ENCODE measurements around the gene PPARA. TPM values are rescaled to one million over a fixed set of nuclear protein-coding genes. Genes with fewer than 3 reads are reported as not detected.

PPARA gene
- total RNA-seq, 2 donors from 2014 or later: 15.4 to 18.6 TPM

DNA sequence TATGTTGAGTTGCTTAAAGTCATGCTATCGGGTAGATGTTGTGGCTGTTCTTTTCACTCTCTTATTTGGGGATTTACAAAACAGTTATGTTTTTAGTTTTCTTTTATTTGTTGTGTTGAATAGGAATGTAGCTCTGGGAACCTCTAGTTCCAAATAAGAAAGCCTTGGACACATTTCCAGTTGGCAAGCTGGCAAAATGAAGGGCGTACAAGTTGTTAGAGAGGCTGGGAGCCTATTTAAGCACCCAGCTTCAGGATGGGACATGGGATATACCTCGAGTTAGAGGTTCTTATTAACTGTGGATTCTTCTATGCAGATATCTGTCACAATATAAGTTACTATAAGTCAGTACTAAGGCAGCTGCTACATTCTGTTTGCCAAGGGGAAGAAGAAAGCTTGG lies 22.8 kb downstream of the PPARA start:
- TF ChIP-seq, protein P1, sequence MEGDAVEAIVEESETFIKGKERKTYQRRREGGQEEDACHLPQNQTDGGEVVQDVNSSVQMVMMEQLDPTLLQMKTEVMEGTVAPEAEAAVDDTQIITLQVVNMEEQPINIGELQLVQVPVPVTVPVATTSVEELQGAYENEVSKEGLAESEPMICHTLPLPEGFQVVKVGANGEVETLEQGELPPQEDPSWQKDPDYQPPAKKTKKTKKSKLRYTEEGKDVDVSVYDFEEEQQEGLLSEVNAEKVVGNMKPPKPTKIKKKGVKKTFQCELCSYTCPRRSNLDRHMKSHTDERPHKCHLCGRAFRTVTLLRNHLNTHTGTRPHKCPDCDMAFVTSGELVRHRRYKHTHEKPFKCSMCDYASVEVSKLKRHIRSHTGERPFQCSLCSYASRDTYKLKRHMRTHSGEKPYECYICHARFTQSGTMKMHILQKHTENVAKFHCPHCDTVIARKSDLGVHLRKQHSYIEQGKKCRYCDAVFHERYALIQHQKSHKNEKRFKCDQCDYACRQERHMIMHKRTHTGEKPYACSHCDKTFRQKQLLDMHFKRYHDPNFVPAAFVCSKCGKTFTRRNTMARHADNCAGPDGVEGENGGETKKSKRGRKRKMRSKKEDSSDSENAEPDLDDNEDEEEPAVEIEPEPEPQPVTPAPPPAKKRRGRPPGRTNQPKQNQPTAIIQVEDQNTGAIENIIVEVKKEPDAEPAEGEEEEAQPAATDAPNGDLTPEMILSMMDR (conservative IDR thresholded peaks at IDR 0.05): no peak
- Histone ChIP-seq H3K4me3 (ENCODE audit: low read length) (no peak overlapping the region), H3K4me1 (ENCODE audit: control insufficient read depth, insufficient read depth, low read length) (no peaks in the 10 kb centered on the region), H3K27ac (ENCODE audit: low read depth, low read length) (no peak overlapping the region), H3K36me3 (ENCODE audit: control insufficient read depth, insufficient read depth, low read length) (no peaks in the 10 kb centered on the region), H3K9ac (ENCODE audit: extremely low read depth, low read length, poor library complexity, severe bottlenecking) (no peak overlapping the region), H3K27me3 (ENCODE audit: control insufficient read depth, insufficient read depth, low read length, poor library complexity, severe bottlenecking) (no peaks in the 10 kb centered on the region), H3K9me3 (ENCODE audit: control insufficient read depth, low read length) (peaks cover 2% of the 10 kb centered on the region)
- Mint-ChIP-seq H3K9me3 (peaks cover 3% of the 10 kb centered on the region), H3K36me3 (ENCODE audit: low read depth) (peaks cover 16% of the 10 kb centered on the region), H3K27me3 (ENCODE audit: insufficient read depth) (peaks cover 1% of the 10 kb centered on the region), H3K4me3 (no peak overlapping the region), H3K4me1 (no peaks in the 10 kb centered on the region), H3K27ac (no peak overlapping the region)
- DNase-seq: no peak
- WGBS, 2 experiments (ENCODE audit: insufficient coverage in 1 of 2, insufficient read length in 1 of 2): 96 to 100% methylated on average over 2 to 3 of the region's 3 CpGs

DNA sequence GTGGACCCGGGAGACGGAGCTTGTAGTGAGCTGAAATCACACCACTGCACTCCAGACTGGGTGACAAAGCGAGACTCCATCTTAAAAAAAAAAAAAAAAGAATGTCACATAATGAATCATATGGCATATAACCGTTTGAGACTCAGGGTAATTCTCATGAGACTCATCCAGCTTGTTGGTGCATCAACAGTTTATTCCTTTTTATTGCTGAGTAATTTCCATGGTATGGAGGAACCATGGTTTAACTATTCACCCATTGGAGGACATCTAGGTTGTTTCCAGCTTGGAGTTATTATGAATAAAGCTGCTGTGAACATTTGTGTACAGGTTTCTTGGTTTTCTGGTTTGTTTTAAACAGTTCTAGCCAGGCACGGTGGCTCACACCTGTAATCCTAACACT lies 25.3 kb downstream of the PPARA start:
- peaks cover 28% of the 10 kb centered on the region for H3K9me3 Mint-ChIP-seq
- Histone ChIP-seq H3K27me3 (ENCODE audit: control insufficient read depth, insufficient read depth, low read length, poor library complexity, severe bottlenecking) (no peaks in the 10 kb centered on the region), H3K4me3 (ENCODE audit: low read length) (no peak overlapping the region), H3K9ac (ENCODE audit: extremely low read depth, low read length, poor library complexity, severe bottlenecking) (no peak overlapping the region), H3K4me1 (ENCODE audit: control insufficient read depth, insufficient read depth, low read length) (no peaks in the 10 kb centered on the region), H3K9me3 (ENCODE audit: control insufficient read depth, low read length) (peaks cover 18% of the 10 kb centered on the region), H3K36me3 (ENCODE audit: control insufficient read depth, insufficient read depth, low read length) (no peaks in the 10 kb centered on the region), H3K27ac (ENCODE audit: low read depth, low read length) (no peak overlapping the region)
- H3K36me3 Mint-ChIP-seq (ENCODE audit: low read depth): peaks cover 40% of the 10 kb centered on the region
- DNase-seq: no peak
- TF ChIP-seq, protein P1 (conservative IDR thresholded peaks at IDR 0.05): no peak
- H3K4me3 Mint-ChIP-seq: no peak overlapping the region
- 95 to 97% methylated on average over 4 to 5 of the region's 5 CpGs for WGBS, 2 experiments (ENCODE audit: insufficient coverage in 1 of 2, insufficient read length in 1 of 2)
- H3K4me1 Mint-ChIP-seq: no peaks in the 10 kb centered on the region
- peaks cover 1% of the 10 kb centered on the region for H3K27me3 Mint-ChIP-seq (ENCODE audit: insufficient read depth)
- H3K27ac Mint-ChIP-seq: no peak overlapping the region

DNA sequence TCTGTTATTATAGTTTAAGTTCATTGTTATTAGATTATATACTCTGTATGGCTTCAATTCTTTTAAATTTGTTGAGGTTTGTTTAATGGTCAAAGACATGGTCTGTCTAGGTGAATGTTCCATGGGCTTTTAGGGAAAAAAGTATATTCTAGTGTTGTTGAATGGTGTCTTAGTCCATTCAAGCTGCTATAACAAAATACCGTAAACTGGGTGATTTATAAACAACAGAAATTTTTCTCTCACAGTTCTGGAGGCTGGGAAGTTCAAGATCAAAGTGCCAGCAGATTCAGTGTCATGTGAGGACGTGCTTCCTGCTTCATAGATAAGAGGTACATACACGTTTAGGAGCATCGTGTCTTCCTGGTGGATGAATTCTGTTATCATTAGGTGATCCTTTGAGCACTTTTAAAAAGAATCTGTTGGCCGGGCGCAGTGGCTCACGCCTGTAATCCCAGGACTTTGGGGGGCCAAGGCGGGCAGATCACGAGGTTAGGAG lies 26.2 kb downstream of the PPARA start:
- H3K27me3 ChIP-seq (ENCODE audit: control insufficient read depth, insufficient read depth, low read length, poor library complexity, severe bottlenecking): no peaks in the 10 kb centered on the region
- no peaks in the 10 kb centered on the region for H3K4me1 Mint-ChIP-seq
- H3K4me1 ChIP-seq (ENCODE audit: control insufficient read depth, insufficient read depth, low read length): no peaks in the 10 kb centered on the region
- DNase-seq: no peak
- H3K27ac Mint-ChIP-seq: no peak overlapping the region
- H3K36me3 Mint-ChIP-seq (ENCODE audit: low read depth): peaks cover 49% of the 10 kb centered on the region
- H3K9me3 ChIP-seq (ENCODE audit: control insufficient read depth, low read length): peaks cover 28% of the 10 kb centered on the region
- no peak overlapping the region for H3K27ac ChIP-seq (ENCODE audit: low read depth, low read length)
- TF ChIP-seq, protein P1 (conservative IDR thresholded peaks at IDR 0.05): no peak
- H3K27me3 Mint-ChIP-seq (ENCODE audit: insufficient read depth): peaks cover 1% of the 10 kb centered on the region
- no peak overlapping the region for H3K9ac ChIP-seq (ENCODE audit: extremely low read depth, low read length, poor library complexity, severe bottlenecking)
- peaks cover 37% of the 10 kb centered on the region for H3K9me3 Mint-ChIP-seq
- no peaks in the 10 kb centered on the region for H3K36me3 ChIP-seq (ENCODE audit: control insufficient read depth, insufficient read depth, low read length)
- no peak overlapping the region for H3K4me3 ChIP-seq (ENCODE audit: low read length)
- WGBS, 2 experiments (ENCODE audit: insufficient coverage in 1 of 2, insufficient read length in 1 of 2): 93 to 97% methylated on average over 3 to 9 of the region's 9 CpGs
- no peak overlapping the region for H3K4me3 Mint-ChIP-seq
